Activated CD8-positive, alpha-beta memory T cell treated with anti-CD3 and anti-CD28 coated beads for 36 hours (primary cell): ENCODE measurements around the gene MAK. TPM values are rescaled to one million over a fixed set of nuclear protein-coding genes. Genes with fewer than 3 reads are reported as not detected.
"Not testable (repeated sequence)": the region's sequence is repeated elsewhere in the genome, so short reads cannot be mapped to it uniquely, and the experiment has no call there.

Source experiments
- CTCF ChIA-PET: fragments of 350-600 bp; sonication (Branson Sonifier 250); formaldehyde crosslinking; loops from one replicate; lab custom pipeline; 2021; ENCODE audit warnings: antibody characterized with exemption; lab: Charles Lee
- POLR2A ChIA-PET: fragments of 350-600 bp; sonication (Branson Sonifier 250); formaldehyde crosslinking; loops from one replicate; lab custom pipeline; 2021; ENCODE audit warnings: antibody characterized with exemption; lab: Charles Lee
- total RNA-seq, 2 experiments: library from RNA; stranded (reverse); gene quantifications; one replicate each; pipeline ENCODE4 v1.2.3, GENCODE V29; 2021

MAK gene
- total RNA-seq, 2 experiments from 2014 or later = 2.5 to 2.8 TPM

- POLR2A ChIA-PET = interaction anchor here (0.6 kb wide), 1 partner anchor 144 kb away, joined by 3 read pairs; no protein-coding TSS in a partner anchor
- CTCF ChIA-PET = interaction anchor here (0.6 to 0.7 kb wide), 3 partner anchors 10 to 460 kb away, joined by 3 to 4 read pairs (median 3); no protein-coding TSS in a partner anchor
Measured at GRCh38 chr6:10857259-10857658, 18.9 kb upstream of the MAK start.

GRCh38 chr6:10854922-10855632, 16.7 kb upstream of the MAK start:
- ChIA-PET POLR2A (no interaction called here), CTCF (no interaction called here)

DNA sequence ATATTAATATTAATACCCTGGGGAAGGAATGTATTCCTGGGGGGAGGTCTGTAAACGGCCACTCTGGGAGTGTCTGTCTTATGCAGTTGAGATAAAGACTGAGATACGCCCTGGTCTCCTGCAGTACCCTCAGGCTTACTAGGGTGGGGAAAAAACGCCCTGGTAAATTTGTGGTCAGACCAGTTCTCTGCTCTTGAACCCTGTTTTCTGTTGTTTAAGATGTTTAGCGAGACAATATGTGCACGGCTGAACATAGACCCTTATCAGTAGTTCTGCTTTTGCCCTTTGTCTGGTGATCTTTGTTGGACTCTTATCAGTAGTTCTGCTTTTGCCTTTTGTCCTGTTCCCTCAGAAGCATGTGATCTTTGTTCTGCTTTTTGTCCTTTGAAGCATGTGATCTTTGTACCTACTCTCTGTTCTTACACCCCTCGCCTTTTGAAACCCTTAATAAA, 15.5 kb upstream of the MAK start:
- POLR2A ChIA-PET, CTCF ChIA-PET: not testable (repeated sequence)

GRCh38 chr6:10852361-10852960, 14.1 kb upstream of the MAK start:
- ChIA-PET CTCF (no interaction called here), POLR2A (no interaction called here)

DNA sequence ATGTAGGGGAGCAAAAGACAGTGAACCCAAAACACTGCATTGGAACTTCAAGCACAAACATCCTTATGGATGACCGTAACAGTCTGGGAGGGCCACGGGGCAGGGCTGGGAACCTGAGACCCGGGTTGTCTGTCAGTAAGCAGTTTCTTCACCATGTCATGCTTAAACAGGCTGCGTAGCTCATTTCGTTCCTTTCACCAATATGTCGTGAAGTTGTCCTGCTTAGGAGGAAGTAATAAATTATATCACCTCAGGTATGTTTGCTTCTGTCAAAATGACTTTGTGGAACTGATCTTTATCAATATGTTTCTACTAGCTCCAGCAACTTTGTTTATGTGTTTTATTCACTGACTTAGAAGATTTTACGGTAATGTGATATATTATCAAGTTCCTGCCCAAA, 12.4 kb upstream of the MAK start:
- ChIA-PET POLR2A (no interaction called here), CTCF (no interaction called here)

- CTCF ChIA-PET = no interaction called here
- POLR2A ChIA-PET = no interaction called here
Measured at GRCh38 chr6:10849901-10850300, 11.6 kb upstream of the MAK start.

DNA sequence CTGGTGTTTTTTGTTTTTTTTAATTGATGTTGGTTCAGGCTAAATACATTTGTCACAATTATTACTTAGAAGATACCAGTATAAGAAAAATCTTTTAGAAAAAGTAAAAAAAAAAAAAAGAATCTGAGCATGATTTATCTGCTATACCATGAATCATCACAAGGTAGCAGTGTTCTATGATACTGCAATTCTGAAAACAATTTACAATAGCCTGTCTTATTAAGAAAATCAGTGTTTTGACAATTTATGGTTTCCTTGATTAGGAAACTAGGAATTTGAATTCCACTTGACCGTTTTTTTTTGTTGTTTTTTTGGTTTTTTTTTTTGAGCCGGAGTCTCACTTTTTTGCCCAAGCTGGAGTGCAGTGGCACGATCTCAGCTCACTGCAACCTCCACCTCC, 9.3 kb upstream of the MAK start:
- CTCF ChIA-PET = interaction anchor here (0.7 to 0.8 kb wide), 2 partner anchors 9 to 91 kb away, joined by 3 read pairs; no protein-coding TSS in a partner anchor

DNA sequence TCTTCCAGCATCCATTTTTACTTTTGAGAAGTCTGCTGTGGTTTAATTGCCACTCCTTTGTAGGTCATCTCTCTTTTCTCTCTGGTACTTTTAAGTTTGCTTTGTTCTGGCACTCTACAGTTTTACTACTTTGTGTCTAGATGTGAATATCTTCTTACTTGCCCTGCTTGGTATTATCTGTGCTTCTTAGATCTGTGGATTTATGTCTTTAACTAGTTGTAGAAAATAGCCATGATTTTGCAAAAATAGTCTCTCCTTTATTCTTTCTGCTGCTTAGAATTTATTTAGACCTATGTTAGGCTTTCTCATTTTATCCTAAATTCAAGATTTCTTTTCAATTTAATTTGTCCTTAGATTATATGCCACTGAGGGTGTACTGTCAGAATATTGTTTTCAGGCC, 5.2 kb upstream of the MAK start:
- POLR2A ChIA-PET = no interaction called here

More for the DNA sequence above, 9.3 kb upstream of the MAK start:
- POLR2A ChIA-PET = no interaction called here

DNA sequence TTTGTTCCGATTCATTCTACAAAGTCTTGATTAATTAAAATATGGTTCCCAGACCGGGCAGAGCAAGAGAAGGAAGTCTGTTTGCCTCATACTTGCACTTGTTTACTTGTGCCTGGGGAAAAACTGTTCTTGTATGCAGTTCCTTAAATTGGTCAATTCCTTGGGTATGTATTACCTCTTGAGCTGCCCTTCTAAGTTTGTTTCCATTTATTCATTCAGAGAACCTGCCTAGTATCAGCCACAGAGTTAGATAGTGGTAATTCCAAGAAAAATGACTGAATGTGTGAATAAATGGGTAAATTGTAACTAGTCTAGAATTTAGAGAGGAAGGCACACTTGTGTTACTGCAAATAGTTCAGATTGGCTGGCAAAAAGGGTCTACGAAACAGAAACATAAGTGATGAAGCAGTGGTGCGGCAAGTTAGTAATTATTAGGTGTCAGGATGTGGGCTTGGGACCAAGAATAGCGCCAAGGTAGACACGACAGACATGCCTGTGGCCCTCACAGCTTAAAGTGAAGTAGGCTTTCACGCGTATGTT, 525 bp upstream of the MAK start:
- POLR2A ChIA-PET = interaction anchor here (0.8 to 1.2 kb wide), 2 partner anchors 254 to 360 kb away, joined by 4 read pairs; no protein-coding TSS in a partner anchor
- CTCF ChIA-PET = no interaction called here

More for the DNA sequence above, 5.2 kb upstream of the MAK start:
- CTCF ChIA-PET = interaction anchor here (0.7 kb wide), 1 partner anchor 152 kb away, joined by 3 read pairs; no protein-coding TSS in a partner anchor

GRCh38 chr6:10837622-10837994, 731 bp downstream of the MAK start:
- ChIA-PET POLR2A (interaction anchor here (0.7 kb wide), 1 partner anchor 142 kb away, joined by 3 read pairs; the partner anchor contains the start of gene PAK1IP1), CTCF (no interaction called here)

DNA sequence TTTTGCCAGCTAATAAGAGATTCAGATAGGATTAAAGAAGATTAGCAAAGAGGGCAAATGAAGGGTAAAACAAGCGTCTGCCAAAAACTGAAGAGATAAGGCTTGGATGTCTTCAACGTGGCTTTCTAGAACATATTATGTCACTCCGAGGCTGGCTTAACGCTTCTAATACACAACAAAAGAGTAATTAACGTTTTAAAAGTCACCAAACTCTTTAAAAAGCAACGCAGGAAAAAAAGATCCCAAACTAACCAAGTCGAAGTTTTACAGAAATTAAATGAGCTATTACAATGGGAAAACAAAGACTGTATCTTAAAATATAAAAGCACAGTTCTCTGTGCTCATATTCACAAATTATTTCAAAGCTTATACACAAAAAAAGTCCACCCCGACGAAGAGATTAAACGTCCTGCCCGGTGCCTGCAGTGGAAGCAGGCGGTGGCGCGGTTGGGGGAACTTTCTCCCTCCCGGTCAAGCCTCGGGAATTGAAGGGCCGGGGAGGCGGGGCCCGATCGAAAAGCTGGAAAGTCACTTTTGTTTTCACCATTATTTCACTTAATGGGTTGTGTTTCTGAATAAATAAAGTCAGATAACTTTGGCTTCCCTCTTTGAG, 1.2 kb downstream of the MAK start:
- POLR2A ChIA-PET = interaction anchor here (0.7 kb wide), 1 partner anchor 142 kb away, joined by 3 read pairs; the partner anchor contains the start of gene PAK1IP1

GRCh38 chr6:10834823-10835222, 3.5 kb downstream of the MAK start:
- ChIA-PET POLR2A (no interaction called here), CTCF (no interaction called here)

More for the DNA sequence above, 1.2 kb downstream of the MAK start:
- CTCF ChIA-PET = no interaction called here

- CTCF ChIA-PET = no interaction called here
- POLR2A ChIA-PET = no interaction called here
Measured at GRCh38 chr6:10831609-10832008, 6.7 kb downstream of the MAK start.

GRCh38 chr6:10824819-10825218, 13.5 kb downstream of the MAK start:
- CTCF ChIA-PET = no interaction called here

DNA sequence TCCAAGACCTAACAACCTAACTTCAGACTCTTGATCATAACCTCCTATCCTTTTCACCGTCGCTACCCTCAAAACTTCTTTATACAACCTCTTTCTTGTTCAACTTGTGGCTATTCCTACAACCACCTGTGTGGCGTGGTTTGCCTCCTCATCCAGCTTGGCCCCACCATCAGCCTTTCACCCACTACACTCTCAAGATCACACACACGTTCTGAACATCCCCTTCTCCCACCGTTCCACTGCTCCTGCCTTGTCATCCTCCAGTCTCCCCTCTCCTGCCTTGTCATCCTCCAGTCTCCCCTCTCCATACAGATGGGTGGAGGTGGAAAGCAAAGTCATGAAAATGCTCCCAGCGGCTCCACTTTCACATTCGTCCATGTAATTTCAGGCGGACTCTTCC, 14.0 kb downstream of the MAK start:
- POLR2A ChIA-PET = no interaction called here
- CTCF ChIA-PET = no interaction called here

More at GRCh38 chr6:10824819-10825218, 13.5 kb downstream of the MAK start:
- POLR2A ChIA-PET = no interaction called here

- POLR2A ChIA-PET = interaction anchor here (0.6 kb wide), 1 partner anchor 336 kb away, joined by 3 read pairs; no protein-coding TSS in a partner anchor
- CTCF ChIA-PET = not testable (repeated sequence)
Measured at GRCh38 chr6:10814176-10814575, 24.2 kb downstream of the MAK start.

- POLR2A ChIA-PET = no interaction called here
- CTCF ChIA-PET = no interaction called here
Measured at GRCh38 chr6:10809098-10809497, 29.2 kb downstream of the MAK start.

DNA sequence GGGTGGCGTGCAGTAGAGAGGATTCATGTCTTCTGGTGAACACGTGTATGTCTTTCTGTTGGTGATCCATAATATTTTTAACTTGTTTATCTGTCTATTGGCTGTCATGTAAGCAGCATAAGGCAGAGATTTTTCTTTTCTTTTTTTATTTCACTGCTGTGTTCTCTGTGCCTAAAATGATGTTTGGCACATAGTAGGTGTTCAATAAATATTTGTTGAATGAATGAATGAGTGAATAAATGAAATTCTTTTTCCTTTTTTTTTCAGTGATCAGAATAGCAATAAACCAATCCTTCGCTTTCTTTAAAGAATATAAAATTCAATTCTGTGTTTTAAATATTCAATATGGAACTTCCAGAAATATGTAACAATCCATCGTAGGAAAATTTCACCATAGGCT, 30.0 kb downstream of the MAK start:
- ChIA-PET CTCF (no interaction called here), POLR2A (no interaction called here)

GRCh38 chr6:10801224-10801848, 37.0 kb downstream of the MAK start:
- POLR2A ChIA-PET = no interaction called here
- CTCF ChIA-PET = interaction anchor here (0.7 to 3.2 kb wide), 3 partner anchors 38 to 323 kb away, joined by 3 to 12 read pairs (median 5); partner anchors contain the start of gene PAK1IP1
